Stimulated activated CD4-positive, alpha-beta T cell treated with anti-CD3 and anti-CD28 coated beads, Interleukin-4, amount 100 ng/mL, for 1 hour (primary cell): ENCODE measurements around the gene ARRB1.

Experiments
- DNase-seq: peaks from one replicate; pipeline ENCODE4 v3.0.0-alpha.2; 2020

The ARRB1 gene

DNA sequence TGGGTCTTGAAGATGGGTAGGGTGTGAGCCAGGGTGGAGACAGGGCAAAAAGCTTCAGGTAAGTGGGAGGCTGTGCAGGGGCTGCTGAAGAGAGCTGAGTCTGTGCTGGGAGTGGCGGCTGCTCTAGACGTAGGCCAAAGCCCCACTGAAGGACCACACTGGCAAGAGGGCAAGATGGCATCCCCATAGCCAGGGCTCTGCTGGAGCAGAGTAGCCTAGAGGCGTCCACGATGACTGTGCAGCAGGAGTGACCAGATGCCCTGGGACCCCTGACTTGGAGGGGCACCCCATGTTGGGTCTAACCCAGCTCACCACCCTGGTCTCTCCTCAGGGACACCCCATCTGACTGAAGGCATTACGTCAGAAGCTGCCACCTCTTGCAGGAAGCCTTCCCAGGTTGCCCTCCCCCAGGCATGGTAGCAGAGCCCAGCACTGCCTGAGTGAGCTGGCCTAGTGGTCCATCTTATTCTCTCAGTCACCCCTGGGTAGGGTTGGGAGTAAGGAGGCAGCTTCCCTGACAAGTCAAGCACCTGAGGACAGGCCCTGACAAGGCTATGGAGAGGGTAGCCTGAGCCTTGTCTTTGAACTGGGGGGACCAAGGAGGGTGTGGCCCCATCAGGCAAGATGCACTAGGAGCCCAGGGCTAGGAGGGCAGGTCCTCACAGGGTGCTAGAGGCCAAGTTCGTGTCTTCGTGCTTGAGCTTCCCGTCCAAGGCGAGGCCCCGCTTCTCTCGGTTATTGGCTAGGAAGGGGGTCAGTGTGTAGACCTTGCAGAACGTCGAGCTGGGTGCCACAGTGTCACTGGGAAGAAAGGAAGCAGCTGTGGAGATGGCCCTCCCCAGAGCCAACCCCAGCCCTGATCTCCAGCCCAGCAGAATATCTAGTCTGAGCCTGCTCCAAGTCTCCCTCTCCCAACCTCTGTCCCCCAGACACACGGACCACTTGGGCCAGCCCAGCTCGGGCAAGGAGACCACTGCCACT, 77.8 kb downstream of the ARRB1 start:
- DNase-seq, result no peak

- no peak for DNase-seq
Measured at GRCh38 chr11:75272821-75273301, 78.6 kb downstream of the ARRB1 start.

- DNase-seq, result no peak
Measured at GRCh38 chr11:75272391-75272790, 79.1 kb downstream of the ARRB1 start.

- DNase-seq, result no peak
Measured at GRCh38 chr11:75271730-75272129, 79.7 kb downstream of the ARRB1 start.

DNA sequence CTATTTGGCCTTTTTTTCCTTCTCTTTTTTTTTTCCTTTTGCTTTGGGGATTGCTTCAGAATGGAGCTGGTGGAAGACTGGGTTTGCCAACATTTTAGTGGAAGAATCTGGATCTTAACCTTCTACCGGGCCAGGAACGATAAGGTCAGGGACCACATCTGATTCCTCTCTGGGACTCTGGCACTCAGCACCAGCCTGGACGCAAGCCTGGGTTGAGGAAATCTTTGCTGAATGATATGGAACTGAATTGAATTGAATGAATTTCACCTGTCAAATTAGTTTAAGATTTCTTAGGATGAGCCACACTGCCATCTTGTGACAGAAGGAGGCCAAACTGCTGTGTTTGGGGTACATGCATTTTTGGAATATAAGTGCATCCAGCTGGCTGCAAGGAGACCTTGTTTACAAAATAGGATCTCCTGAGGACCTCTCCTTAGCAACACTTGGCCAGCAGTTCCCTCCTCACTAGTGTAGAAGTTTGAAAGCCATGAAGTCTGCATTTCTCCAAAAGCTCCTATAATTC, 80.5 kb downstream of the ARRB1 start:
- no peak for DNase-seq

DNA sequence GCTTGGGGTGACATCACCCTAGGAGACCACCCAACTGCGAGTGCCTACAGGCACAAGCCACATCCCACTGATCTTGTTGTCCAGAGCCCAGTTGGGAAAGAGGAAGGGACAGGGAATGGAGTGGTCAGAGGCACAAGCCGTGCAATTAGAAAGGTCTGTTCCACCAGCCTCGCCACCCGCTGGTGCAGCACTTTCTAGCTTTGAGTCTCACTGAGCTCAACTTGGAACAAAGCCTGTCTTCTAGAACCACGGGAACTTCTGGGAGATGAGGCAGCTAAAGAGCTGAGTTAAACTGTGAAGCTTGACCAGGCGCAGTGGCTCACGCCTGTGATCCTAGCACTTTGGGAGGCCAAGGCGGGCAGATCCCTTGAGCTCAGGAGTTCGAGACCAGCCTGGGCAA, 81.6 kb downstream of the ARRB1 start:
- DNase-seq, result no peak

GRCh38 chr11:75269367-75269660, 82.1 kb downstream of the ARRB1 start:
- no peak for DNase-seq

GRCh38 chr11:75268626-75269366, 82.7 kb downstream of the ARRB1 start:
- DNase-seq, result no peak

DNA sequence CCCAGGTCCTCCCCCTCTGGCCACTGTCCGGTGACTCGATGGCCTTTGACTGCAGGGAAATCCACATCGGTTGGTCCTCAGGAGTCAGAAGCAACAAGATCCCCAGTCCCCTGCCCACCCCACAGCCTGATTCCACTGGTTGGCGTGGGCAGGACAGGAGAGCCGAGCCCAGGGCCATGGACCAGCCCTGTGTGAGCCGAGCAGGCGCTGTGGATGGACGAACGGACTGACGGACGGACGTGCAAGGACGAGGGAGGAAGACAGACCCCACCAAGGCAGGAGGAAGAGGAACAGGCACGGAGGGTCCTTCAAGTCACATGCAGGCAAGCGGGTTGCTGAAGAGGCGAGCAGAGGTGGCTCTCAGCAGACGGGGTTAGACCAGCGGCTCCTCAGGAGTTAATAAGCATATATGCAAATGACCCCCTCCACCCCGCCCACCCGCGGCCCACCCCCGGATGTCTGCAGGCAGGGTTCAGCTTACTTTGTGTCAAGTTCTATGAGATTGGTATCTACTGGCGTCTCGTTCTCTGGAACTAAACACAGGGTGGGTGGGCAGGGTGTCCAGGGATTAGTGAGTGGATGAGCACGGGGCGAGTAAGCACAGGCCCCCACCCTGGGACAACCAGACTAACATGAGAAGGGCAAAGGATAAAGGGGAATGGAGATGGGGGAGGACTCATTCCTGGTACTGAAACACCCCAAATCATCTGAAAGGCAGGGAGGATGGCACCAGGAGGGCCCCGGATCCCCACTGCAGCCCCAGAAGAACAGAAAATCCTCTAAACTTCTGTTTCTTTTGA, 84.1 kb downstream of the ARRB1 start:
- DNase-seq, result no peak

DNA sequence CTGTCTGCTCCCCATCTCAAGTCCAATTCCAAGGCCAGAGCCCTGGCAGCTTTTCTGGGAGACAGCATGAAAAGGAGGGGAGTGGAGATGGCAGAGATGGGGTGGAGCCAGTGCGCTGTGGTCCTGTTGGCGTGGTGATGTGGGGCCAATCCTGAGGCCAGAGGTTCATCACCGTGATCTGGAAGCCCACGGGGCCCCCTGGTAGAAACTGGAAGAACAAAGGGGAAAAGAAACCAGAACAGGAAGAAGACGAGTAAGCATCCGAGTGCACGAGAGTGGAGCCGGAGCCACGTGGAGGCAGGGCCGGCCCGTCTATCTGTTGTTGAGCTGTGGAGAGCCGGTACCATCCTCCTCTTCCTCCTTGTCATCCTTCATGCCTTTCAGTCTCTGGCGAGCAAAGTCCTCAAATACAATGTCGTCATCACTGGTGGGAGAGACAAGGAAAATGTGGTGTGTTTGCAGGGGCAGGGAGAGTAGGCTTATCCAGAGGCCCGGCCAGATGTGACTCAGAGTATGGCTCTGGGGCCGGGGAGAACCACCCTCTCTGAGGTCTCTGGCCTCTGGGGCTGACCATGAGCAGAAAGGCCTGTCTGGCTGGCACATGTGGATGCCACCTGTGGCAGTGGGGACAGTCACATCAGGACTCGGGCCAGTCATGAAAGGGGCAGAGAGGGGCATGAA, 85.5 kb downstream of the ARRB1 start:
- DNase-seq, result no peak

- no peak for DNase-seq
Measured at GRCh38 chr11:75264971-75265370, 86.5 kb downstream of the ARRB1 start.

DNA sequence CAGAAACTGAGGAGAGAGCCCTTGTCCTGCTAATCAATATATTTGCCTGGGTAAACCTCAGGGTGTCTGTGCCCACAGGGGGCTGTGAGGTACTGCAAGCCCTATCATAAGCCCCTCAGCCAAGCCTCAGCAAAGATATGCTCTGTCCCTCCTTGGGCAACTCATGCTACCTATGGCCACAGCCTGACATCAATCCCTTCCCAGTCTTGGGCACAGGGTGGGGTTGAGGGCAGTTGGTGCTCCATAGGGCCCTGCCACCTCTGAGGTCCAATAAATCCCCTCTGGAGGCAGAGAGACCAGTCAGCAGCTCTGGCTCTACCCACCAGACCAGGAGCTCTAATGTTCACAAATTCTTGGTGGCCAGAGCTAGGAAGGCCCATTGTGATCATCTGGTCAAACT, 87.1 kb downstream of the ARRB1 start:
- DNase-seq, result no peak

- no peak for DNase-seq
Measured at GRCh38 chr11:75263944-75264349, 87.5 kb downstream of the ARRB1 start.

DNA sequence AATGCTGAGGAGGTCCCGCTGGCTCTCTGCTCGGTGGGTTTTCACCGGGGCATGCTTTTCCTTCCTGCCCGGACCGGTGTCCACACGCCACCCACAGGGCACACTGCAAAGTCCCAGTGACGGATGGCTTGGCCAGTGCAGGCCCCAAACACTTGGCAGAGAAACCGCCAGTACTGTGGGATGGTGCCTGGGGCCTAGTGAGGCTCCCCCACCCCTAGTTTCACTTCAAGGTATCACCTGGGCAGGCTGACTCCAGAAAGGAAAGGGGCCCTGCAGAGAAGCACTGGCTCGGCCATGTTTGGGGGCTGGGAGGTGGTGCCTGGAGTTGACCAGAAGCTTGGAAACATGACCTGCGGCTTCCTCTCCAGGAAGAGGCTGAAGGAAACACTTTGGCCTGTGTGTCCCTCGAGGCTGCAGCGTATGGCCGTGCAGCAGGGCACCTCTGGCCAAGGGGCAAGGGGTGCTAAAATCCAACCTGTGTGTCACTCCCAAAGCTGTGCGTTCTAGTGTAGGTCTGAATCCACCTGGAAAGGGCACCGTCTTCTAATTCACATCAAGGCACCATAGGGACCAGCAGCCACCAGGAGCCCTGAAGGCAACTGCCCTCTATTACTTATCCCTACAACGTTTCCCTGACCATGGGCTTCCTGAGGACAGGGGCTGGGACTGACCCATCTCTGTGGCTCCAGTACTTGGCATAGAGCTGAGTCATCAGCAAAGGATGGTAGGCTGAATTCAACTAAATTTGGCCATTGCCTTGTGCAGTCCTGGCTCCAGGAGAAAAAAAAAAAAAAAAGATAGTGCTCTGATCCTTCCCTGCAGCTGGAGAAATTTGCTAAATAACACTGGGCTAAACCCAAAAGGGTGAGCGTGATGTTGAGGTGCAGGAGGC, 88.3 kb downstream of the ARRB1 start:
- DNase-seq, result no peak

DNA sequence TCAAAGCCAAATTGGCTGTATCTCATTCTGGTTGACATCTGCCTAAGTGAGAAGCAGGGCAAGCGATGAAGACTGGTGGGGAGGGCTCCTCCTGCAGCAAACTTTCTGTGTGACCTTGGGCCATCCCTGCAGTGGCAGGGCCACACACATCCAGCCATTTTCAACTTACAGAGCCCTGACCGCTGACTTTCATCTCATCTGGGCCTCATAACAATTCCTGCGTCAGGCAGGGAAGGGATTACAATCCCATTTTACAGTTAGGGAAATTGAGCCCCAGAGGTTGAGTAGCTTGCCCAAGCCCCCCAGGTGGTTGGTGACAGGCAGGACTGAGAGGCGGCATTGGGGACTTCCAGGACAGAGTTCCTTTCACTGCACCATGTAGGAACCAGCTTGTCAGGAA, 89.0 kb downstream of the ARRB1 start:
- no peak for DNase-seq

DNA sequence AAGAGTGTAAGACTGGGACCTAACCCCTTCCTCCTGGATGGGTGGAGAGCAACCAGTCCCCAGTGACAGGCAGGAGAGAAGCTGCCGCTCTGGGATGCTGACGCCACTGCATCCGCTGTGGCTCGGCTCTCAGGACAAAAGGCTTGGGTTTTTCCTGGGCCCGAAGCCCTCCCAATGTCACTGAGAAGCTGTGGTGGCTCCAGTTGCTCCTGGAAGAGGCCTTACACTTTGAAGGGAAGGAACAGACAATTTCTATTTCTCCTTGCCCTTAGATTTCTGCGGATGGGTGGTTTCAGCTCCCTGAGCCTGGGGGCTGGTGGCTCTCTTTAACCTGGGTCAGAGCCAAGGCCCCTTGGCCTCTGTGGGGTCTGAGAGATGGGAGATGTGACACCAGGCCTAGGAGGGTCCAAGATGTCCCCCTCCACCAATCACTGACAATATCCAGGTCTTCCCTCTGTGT, 89.5 kb downstream of the ARRB1 start:
- DNase-seq, result no peak

DNA sequence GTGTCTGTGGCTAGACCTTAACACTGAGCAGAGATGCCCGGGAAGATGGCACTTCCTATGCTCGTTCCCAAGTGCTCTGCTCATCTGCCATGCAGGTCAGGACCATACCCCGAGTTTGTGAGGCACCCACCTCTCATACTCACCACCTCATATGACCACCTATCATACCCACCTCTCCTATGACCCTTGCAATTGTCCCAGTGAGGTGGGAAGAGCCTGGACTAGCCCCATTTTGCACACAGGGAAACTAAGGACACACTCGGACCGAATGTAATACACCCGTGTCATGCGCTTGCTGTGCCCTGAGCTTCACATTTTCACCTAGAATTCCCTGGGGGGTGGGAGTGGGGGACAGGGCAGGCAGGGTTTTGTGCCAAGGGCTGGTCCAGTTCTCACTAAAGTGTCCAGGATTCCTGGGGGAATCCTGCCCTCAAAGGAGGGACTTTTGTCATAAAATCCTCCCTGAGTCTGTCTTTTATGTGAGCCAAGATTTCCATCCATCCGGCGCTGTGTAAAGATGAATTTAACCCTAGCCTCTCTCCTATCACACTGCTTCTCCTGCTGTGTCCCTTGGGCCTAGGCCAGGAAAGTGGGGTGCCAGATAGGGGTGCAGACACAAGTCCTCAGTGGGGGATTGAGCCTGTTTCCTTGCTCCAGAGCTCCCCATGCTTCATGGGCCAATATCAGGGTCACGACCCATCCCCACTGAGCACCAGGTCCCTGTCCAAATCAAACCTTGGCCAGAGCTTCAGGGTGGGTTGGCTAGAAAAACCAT, 90.9 kb downstream of the ARRB1 start:
- no peak for DNase-seq

DNA sequence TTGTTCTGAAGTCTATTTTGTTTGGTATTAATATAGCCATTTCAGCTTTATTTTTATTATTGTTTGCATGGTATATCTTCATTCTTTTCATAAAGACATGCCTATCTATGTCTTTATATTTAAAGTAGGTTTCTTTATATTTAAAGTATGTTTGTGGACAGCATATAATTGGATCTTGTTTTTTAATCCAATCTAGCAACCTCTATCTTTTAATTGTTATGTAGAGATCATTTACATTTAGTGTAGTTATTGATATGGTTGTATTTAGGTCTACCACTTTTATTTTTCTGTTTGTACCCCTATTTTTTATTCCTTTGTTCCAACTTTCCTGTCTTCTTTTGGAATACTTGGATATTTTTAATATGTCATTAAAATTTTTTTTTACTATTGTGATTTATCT, 97.1 kb downstream of the ARRB1 start:
- no peak for DNase-seq

GRCh38 chr11:75249704-75250103, 101.8 kb downstream of the ARRB1 start:
- DNase-seq, result no peak

DNA sequence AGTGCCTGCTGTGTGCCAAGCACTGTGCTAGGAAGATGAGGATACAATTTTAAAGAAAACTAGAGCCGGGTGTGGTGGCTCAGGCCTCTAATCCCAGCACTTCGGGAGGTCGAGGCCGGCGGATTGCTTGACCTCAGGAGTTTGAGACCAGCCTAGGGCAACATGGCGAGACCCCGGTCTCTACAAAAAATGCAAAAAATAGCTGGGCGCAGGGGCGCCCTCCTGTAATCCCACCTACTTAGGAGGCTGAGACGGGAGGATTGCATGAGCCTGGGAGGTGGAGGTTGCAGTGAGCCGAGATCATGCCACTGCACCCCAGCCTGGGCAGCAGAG, 102.6 kb downstream of the ARRB1 start:
- DNase-seq, result no peak
